ENCODE data around the gene PTPRU. TPM values are rescaled to one million over a fixed set of nuclear protein-coding genes. Genes with fewer than 3 reads are reported as not detected.

PTPRU gene
- total RNA-seq, 1 experiment from 2014 or later = 40.7 TPM

GRCh38 chr1:29247044-29247443 lies 10.7 kb downstream of the PTPRU start:
- Histone ChIP-seq H3K27ac (ENCODE audit: low read depth, low read length) (no peak overlapping the region), H3K4me2 (ENCODE audit: low read length) (no peak overlapping the region), H3K4me1 (ENCODE audit: control insufficient read depth in 1 of 2, insufficient read depth in 2 of 2, low read length in 2 of 2) (peaks cover 0 to 5% of the 10 kb centered on the region in 2 experiments; a peak in 1 of 4 replicates), H3K79me2 (ENCODE audit: insufficient read depth, low read length) (peaks cover 12% of the 10 kb centered on the region; the same call in 1 of the 2 replicates), H3K9ac (ENCODE audit: low read length) (no peak overlapping the region), H3K9me2 (ENCODE audit: insufficient read depth) (no peaks in the 10 kb centered on the region), H4K20me1 (ENCODE audit: insufficient read depth) (no peaks in the 10 kb centered on the region), H3K9me3 (ENCODE audit: control insufficient read depth in 1 of 2, insufficient read depth in 1 of 2, low read depth in 1 of 2, low read length in 2 of 2) (no peaks in the 10 kb centered on the region), H2AFZ (ENCODE audit: low read depth, low read length, poor library complexity, severe bottlenecking) (no peak overlapping the region), H3K27me3 (ENCODE audit: insufficient read depth, low read length) (no peaks in the 10 kb centered on the region), H3K4me3 (replicated peaks in 1 of 2; ENCODE audit: low read depth in 1 of 2, low read length in 2 of 2) (no peak overlapping the region), H3K36me3 (ENCODE audit: control insufficient read depth in 1 of 2, insufficient read depth in 2 of 2, low read length in 2 of 2) (no peaks in the 10 kb centered on the region)
- DNase-seq (ENCODE audit: low read depth, low spot score) = no peak
- no TSS peak for BruUV-seq (replicated peaks)
- TF ChIP-seq ZFX (IDR thresholded peaks at IDR 0.05) (no peak), CEBPB (IDR thresholded peaks at IDR 0.05; ENCODE audit: low read depth) (no peak), EGR1 (IDR thresholded peaks at IDR 0.05; ENCODE audit: low read depth) (no peak), EZH2phosphoT487 (IDR thresholded peaks at IDR 0.05; ENCODE audit: borderline replicate concordance) (no peak), ELF1 (IDR thresholded peaks at IDR 0.05; ENCODE audit: borderline replicate concordance, low read depth) (no peak), ZBTB33 (IDR thresholded peaks at IDR 0.05; ENCODE audit: extremely low read depth, insufficient replicate concordance, low read length) (no peak), JUND (IDR thresholded peaks at IDR 0.05) (no peak)
- RAD21 ChIA-PET (ENCODE audit: low non-redundant PET in 1 of 2, low total read pairs in 2 of 2, uncharacterized antibody in 2 of 2, unreplicated experiment in 2 of 2) = no interaction called here
- POLR2A ChIA-PET = no interaction called here
- intact Hi-C loops (cut with micrococcal nuclease) = loop anchor here (5.0 to 10.0 kb wide), 2 partner anchors 98 to 170 kb away; no protein-coding TSS in a partner anchor
- CTCF ChIA-PET = no interaction called here
- no peak for ATAC-seq

- Histone ChIP-seq H3K4me1 (ENCODE audit: control insufficient read depth in 1 of 2, insufficient read depth in 2 of 2, low read length in 2 of 2) (peaks cover 0 to 5% of the 10 kb centered on the region in 2 experiments; a peak in 1 of 4 replicates), H3K9ac (ENCODE audit: low read length) (no peak overlapping the region), H3K27me3 (ENCODE audit: insufficient read depth, low read length) (no peaks in the 10 kb centered on the region), H3K9me2 (ENCODE audit: insufficient read depth) (no peaks in the 10 kb centered on the region), H3K4me3 (replicated peaks in 1 of 2; ENCODE audit: low read depth in 1 of 2, low read length in 2 of 2) (no peak overlapping the region), H3K36me3 (ENCODE audit: control insufficient read depth in 1 of 2, insufficient read depth in 2 of 2, low read length in 2 of 2) (no peaks in the 10 kb centered on the region), H3K79me2 (ENCODE audit: insufficient read depth, low read length) (peaks cover 12% of the 10 kb centered on the region; the same call in 1 of the 2 replicates), H3K4me2 (ENCODE audit: low read length) (no peak overlapping the region), H3K9me3 (ENCODE audit: control insufficient read depth in 1 of 2, insufficient read depth in 1 of 2, low read depth in 1 of 2, low read length in 2 of 2) (no peaks in the 10 kb centered on the region), H2AFZ (ENCODE audit: low read depth, low read length, poor library complexity, severe bottlenecking) (no peak overlapping the region), H3K27ac (ENCODE audit: low read depth, low read length) (no peak overlapping the region), H4K20me1 (ENCODE audit: insufficient read depth) (no peaks in the 10 kb centered on the region)
- no peak for DNase-seq (ENCODE audit: low read depth, low spot score)
- no peak for ATAC-seq
- ChIA-PET POLR2A (no interaction called here), CTCF (no interaction called here), RAD21 (ENCODE audit: low non-redundant PET in 1 of 2, low total read pairs in 2 of 2, uncharacterized antibody in 2 of 2, unreplicated experiment in 2 of 2) (no interaction called here)
- intact Hi-C loops (cut with micrococcal nuclease) = loop anchor here (5.0 to 10.0 kb wide), 2 partner anchors 97 to 170 kb away; no protein-coding TSS in a partner anchor
- no TSS peak for BruUV-seq (replicated peaks)
- no peak for TF ChIP-seq SIN3A (IDR thresholded peaks at IDR 0.05; ENCODE audit: low read depth)
- TF ChIP-seq EZH2 (IDR thresholded peaks at IDR 0.05) = no peak
- no peak for TF ChIP-seq FOSL1 (IDR thresholded peaks at IDR 0.05; ENCODE audit: low read depth)
- TF ChIP-seq CEBPB (IDR thresholded peaks at IDR 0.05; ENCODE audit: low read depth) = no peak
- no peak for TF ChIP-seq YY1 (IDR thresholded peaks at IDR 0.05; ENCODE audit: extremely low read depth, insufficient replicate concordance, low read depth, low read length)
- no peak for TF ChIP-seq ELF1 (IDR thresholded peaks at IDR 0.05; ENCODE audit: borderline replicate concordance, low read depth)
- no peak for TF ChIP-seq ATF3 (IDR thresholded peaks at IDR 0.05)
- no peak for TF ChIP-seq EZH2phosphoT487 (IDR thresholded peaks at IDR 0.05; ENCODE audit: borderline replicate concordance)
- TF ChIP-seq TCF7L2 (IDR thresholded peaks at IDR 0.05; ENCODE audit: borderline replicate concordance, extremely low read depth, insufficient read depth, insufficient read length) = no peak
- no peak for TF ChIP-seq ZNF274 (IDR thresholded peaks at IDR 0.05; ENCODE audit: low read depth, low read length)
- no peak for TF ChIP-seq RAD21 (IDR thresholded peaks at IDR 0.05; ENCODE audit: low read depth)
- TF ChIP-seq MAX (IDR thresholded peaks at IDR 0.05) = no peak
- TF ChIP-seq CBX3 (IDR thresholded peaks at IDR 0.05; ENCODE audit: low read depth) = no peak
These were observed 11.4 kb downstream of the PTPRU start for GRCh38 chr1:29247571-29248273.
